DLD1 (cell line): ENCODE results near the gene WNT9A.
"Not testable (repeated sequence)": the region's sequence is repeated elsewhere in the genome, so short reads cannot be mapped to it uniquely, and the experiment has no call there.

Experiments
- in situ Hi-C: cut with HindIII; loops from 2 replicates; pipeline ENCODE4 v1.10.0; 2017; ENCODE audit warnings: low sequenced_read_pairs

The WNT9A gene

GRCh38 chr1:227889047-227889862, 58.5 kb downstream of the WNT9A start:
- in situ Hi-C loops = no loop called here

GRCh38 chr1:227888404-227889046, 59.2 kb downstream of the WNT9A start:
- in situ Hi-C loops = no loop called here

GRCh38 chr1:227887697-227888403, 59.9 kb downstream of the WNT9A start:
- in situ Hi-C loops = no loop called here

- in situ Hi-C loops = no loop called here
Observed at GRCh38 chr1:227886993-227887696, 60.6 kb downstream of the WNT9A start.

- in situ Hi-C loops = no loop called here
Observed at GRCh38 chr1:227886503-227886961, 61.2 kb downstream of the WNT9A start.

- in situ Hi-C loops = no loop called here
Observed at GRCh38 chr1:227885648-227886502, 61.9 kb downstream of the WNT9A start.

- in situ Hi-C loops = no loop called here
Observed at GRCh38 chr1:227885135-227885647, 62.5 kb downstream of the WNT9A start.

- in situ Hi-C loops = no loop called here
Observed at GRCh38 chr1:227884370-227885134, 63.2 kb downstream of the WNT9A start.

GRCh38 chr1:227883641-227884301, 64.0 kb downstream of the WNT9A start:
- in situ Hi-C loops = no loop called here

GRCh38 chr1:227883073-227883520, 64.6 kb downstream of the WNT9A start:
- in situ Hi-C loops = no loop called here

GRCh38 chr1:227880342-227880924, 67.3 kb downstream of the WNT9A start:
- in situ Hi-C loops = no loop called here

GRCh38 chr1:227877810-227878209, 69.9 kb downstream of the WNT9A start:
- in situ Hi-C loops = not testable (repeated sequence)

GRCh38 chr1:227871892-227872291, 75.8 kb downstream of the WNT9A start:
- in situ Hi-C loops = not testable (repeated sequence)

- in situ Hi-C loops = no loop called here
Observed at GRCh38 chr1:227870366-227870765, 77.4 kb downstream of the WNT9A start.

GRCh38 chr1:227869851-227870305, 77.9 kb downstream of the WNT9A start:
- in situ Hi-C loops = no loop called here

GRCh38 chr1:227869279-227869842, 78.4 kb downstream of the WNT9A start:
- in situ Hi-C loops = no loop called here
